AG04449 (cell line): ENCODE data around the gene HSPA2.

Experiments
- CTCF ChIA-PET: fragments of 350-600 bp; formaldehyde crosslinking; extraction: SDS; loops from one replicate; lab custom pipeline; 2021; ENCODE audit warnings: antibody characterized with exemption; lab: Yijun Ruan, JAX
- POLR2A ChIA-PET: fragments of 400-600, 350-600 bp; formaldehyde crosslinking; extraction: SDS; loops from one replicate; lab custom pipeline; 2020; ENCODE audit warnings: antibody characterized with exemption, inconsistent platforms; lab: Yijun Ruan, JAX
- DNase-seq: peaks from one replicate; pipeline ENCODE4 v3.0.0-alpha.2; 2010; ENCODE audit warnings: low read depth, low spot score
- H3K4me3 ChIP-seq: 2 replicates; pipeline ENCODE4 v1.5.1; 2011; ENCODE audit warnings: low read depth, mild to moderate bottlenecking, control low read depth, low read length
- CTCF ChIP-seq: IDR thresholded peaks from one replicate; pipeline ENCODE4 v1.5.1; 2011; ENCODE audit warnings: mild to moderate bottlenecking, moderate library complexity, low read length, control low read depth, inconsistent platforms; ENCODE audit not compliant: insufficient read depth; ENCODE audit errors: missing control alignments

Gene HSPA2

DNA sequence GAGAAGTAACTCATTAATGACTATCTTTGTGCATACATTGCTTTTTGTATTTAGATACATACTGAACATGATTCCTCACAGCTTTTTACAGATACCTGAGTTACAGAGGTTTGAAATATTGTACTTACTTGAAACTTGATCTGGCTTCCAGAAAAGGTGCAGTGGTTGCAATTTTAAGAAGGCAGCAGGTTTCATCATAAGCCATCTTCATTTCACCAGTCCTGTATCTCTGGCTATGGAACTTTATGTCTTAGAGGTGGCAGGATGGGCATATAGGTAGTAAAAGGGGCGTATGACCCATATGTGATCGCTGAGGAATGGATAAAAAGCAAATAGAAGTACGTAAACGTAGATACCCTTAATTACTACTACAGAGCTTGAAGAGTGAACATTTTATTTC lies 22.3 kb upstream of the HSPA2 start:
- no peak for TF ChIP-seq CTCF
- ChIA-PET POLR2A (interaction anchor here (1.1 to 1.2 kb wide), 2 partner anchors 13 to 22 kb away, joined by 3 to 6 read pairs; partner anchors contain the start of gene HSPA2), CTCF (interaction anchor here (8.3 kb wide), 1 partner anchor 7 kb away, joined by 83 read pairs; no protein-coding TSS in a partner anchor)
- H3K4me3 ChIP-seq, result no peak overlapping the region
- DNase-seq, result no peak

DNA sequence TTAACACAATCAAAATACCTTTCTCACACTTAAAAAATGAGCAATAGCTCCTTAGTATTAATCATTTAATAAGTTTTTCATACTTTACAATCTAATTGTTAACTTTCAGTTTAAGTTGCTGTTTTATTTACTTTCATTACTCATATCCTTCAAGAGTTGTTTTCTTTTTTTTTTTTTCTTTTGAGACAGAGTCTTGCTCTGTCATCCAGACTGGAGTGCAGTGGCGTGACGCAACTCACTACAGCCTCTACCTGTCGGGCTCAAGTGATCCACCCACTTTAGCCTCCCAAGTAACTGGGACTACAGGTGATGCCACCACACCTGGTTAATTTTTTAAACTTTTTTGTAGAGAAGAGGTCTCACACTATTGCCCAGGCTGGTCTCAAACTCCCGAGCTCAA lies 19.8 kb upstream of the HSPA2 start:
- CTCF ChIA-PET, result interaction anchor here (1.3 to 8.3 kb wide), 3 partner anchors 10 to 16 kb away, joined by 3 to 83 read pairs (median 6); no protein-coding TSS in a partner anchor
- DNase-seq, result no peak
- TF ChIP-seq CTCF, result no peak

DNA sequence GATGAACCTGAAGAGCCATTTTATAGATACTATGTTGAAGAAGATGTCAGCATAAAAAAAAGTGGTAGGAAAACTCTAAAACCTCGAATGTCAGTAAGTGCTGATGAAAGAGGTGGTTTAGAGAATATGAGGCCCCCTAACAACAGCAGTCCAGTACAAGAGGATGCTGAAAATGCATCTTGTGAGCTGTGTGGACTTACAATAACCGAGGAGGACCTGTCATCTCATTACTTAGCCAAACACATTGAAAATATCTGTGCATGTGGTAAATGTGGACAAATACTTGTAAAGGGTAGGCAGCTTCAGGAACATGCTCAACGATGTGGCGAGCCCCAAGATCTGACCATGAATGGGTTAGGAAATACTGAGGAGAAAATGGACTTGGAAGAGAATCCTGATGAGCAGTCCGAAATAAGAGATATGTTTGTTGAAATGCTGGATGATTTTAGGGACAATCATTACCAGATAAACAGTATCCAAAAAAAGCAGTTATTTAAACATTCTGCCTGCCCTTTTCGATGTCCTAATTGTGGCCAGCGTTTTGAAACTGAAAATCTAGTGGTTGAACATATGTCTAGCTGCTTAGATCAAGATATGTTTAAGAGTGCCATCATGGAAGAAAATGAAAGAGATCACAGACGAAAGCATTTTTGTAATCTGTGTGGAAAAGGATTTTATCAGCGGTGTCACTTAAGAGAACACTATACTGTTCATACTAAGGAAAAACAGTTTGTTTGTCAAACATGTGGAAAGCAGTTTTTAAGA lies 17.8 kb upstream of the HSPA2 start:
- no peak overlapping the region for H3K4me3 ChIP-seq
- POLR2A ChIA-PET, result no interaction called here
- CTCF ChIA-PET, result interaction anchor here (0.7 to 8.3 kb wide), 4 partner anchors 12 to 149 kb away, joined by 4 to 83 read pairs (median 4); partner anchors contain the start of genes HSPA2 and ZBTB1
- DNase-seq, result no peak
- TF ChIP-seq CTCF, result no peak

More for the DNA sequence above, 19.8 kb upstream of the HSPA2 start:
- POLR2A ChIA-PET, result no interaction called here
- H3K4me3 ChIP-seq, result no peak overlapping the region

- no peak for DNase-seq
- no peak for TF ChIP-seq CTCF
- H3K4me3 ChIP-seq, result no peak overlapping the region
- ChIA-PET POLR2A (no interaction called here), CTCF (interaction anchor here (0.6 to 2.0 kb wide), 4 partner anchors 11 to 366 kb away, joined by 3 to 9 read pairs (median 6); partner anchors contain the start of gene HSPA2)
These were observed 15.2 kb upstream of the HSPA2 start for GRCh38 chr14:64525354-64525753.

- ChIA-PET CTCF (interaction anchor here (0.9 to 1.2 kb wide), 4 partner anchors 16 to 106 kb away, joined by 3 read pairs; no protein-coding TSS in a partner anchor), POLR2A (no interaction called here)
- H3K4me3 ChIP-seq, result no peak overlapping the region
- no peak for DNase-seq
- no peak for TF ChIP-seq CTCF
These were observed 9.0 kb upstream of the HSPA2 start for GRCh38 chr14:64531567-64531966.

GRCh38 chr14:64536488-64537245 lies 3.9 kb upstream of the HSPA2 start:
- POLR2A ChIA-PET, result no interaction called here
- TF ChIP-seq CTCF, result no peak
- no peak overlapping the region for H3K4me3 ChIP-seq
- CTCF ChIA-PET, result interaction anchor here (1.1 to 2.6 kb wide), 5 partner anchors 9 to 100 kb away, joined by 3 to 11 read pairs (median 9); no protein-coding TSS in a partner anchor
- peak; percentile 45 for DNase-seq
